Colon (tissue), 2 donors: ENCODE results near the gene TOX2.

Experiments
- FAIRE-seq: peaks from 2 replicates; lab custom pipeline; 2012; peaks lifted over from hg19 to GRCh38; lab: Jason Lieb, UNC
- donor health status: control.
- donor health status: control.

Gene TOX2

DNA sequence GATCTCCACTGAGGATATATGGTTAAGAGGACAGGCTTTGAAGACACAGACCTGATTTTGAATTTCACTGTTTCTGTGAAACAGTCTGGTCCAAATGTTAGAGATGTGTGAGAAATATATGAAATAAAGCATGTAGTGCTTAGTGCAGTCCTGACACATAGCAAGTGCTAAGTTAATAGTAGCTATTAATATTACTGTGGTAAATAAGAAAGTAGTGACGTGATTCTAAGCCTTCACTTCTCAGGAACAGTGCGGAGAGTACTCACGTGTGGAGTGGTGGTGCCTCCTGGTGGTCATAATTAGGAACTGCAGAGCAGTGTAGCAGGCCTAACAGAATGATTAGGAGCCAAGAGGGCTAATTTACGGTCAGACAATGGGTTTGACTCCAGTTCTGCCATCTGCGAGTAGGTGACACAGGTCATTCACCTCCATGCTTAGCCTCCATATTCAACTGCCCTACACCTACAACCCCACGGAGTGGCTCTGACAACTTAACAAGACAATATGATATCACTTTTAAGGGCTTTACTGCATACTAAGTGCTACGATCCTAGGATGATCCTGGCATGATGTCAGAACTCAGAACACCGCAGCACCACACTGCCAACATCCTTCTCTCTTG, 166.1 kb downstream of the TOX2 start:
- no peak for FAIRE-seq

DNA sequence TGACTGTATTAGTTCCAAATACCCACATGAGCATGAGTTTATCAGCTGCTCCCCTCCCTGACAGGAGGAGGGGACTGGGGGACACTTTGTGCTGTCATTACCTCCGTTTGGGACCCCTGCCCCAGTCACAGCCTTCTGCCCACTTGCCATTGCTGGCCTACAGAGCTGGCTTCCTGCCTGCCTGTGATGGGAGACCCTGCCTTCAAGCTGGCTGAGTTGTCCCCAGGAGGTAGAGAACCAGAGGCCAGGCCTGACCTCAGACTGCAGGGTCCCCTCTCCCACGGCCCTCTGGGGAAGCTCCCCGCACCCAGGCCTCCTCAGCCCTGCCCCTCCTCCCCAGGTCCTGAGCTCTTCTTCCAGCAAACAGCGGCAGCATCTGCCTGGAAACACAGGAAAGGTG, 166.8 kb downstream of the TOX2 start:
- no peak for FAIRE-seq

DNA sequence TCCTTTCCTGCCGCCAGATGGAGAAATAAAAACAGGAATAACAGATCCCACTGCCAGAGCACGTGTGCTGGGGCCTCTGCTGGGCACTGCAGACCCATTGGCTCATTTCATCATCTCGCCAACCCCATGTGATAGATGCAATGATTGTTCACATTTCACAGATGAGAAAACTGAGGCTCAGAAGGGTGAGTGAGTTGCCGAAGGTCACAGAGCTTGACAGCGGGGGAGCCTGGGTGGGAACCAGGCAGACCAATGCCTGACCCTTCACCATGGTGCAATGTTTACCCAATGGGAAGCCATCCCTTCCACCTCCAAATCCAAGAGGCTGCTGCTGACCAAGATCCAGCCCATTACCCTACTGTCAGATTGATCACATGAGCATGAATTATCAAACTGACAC, 167.2 kb downstream of the TOX2 start:
- FAIRE-seq: no peak

DNA sequence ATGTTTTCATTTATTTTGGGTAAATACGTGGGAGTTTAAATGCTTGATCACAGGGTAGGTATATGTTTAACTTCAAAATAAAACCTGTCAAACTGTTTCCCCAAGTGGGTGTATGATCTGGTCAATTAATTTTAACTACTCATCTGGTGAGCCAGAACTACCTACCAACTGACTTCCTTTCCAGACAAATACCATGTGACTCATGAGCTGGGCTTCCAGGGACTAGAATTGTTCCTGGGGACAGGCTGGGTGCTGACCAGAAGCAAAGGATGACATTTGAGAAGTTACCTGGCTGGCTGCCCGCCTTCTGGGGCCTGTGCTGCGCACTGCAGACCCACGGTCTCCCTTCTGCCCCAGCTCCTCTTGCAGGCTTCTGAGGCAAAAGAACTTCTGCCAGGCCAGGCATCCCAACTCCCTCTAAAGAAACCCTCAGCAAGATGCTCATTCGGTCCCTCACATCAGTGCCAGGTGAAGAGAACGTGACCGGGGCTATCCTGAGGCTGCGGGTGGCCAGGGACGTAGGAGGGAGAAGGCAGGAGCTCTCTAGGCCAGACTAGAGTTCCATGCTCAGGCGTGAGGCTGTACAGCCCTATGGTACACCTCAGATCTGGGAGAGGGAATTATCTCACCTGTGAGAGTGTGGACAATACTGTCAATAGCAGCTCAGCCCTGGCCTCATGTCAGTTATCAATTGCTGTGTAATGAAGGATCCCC, 168.7 kb downstream of the TOX2 start:
- no peak for FAIRE-seq

DNA sequence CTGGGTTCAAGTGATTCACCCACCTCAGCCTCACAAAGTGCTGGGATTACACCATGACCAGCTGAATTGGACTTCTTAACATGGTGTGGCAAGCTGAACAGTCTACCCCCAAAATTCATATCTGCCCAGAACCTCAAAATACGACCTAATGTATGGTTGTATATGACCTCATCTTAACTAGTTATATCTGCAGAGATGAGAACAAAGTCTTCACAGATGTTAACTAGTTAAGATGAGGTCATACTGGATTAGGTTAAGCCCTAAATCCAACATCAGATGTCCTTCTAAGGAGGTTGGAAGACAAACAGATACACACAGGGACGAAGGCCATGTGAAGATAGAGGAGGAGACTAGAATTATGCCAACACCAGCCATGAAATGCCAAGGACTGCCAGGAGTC, 169.8 kb downstream of the TOX2 start:
- no peak for FAIRE-seq

DNA sequence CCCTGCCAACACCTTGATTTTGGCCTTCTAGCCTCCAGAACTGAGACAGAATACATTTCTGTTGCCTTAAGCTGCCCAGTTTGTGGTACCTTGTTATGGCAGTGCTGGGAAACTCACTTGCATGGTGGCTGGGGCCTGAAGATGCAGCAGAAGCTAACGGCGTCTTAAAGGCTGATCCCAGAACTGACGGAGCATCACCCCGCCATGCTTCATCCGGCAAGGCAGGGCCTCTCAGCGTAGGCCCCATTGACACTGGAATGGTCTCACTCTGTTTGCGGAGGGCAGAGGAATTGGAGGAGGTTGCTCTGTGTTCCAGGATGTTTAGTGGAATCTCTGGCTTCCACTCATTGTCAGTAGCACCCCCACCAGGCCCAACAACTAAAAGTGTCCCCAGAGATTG, 170.2 kb downstream of the TOX2 start:
- FAIRE-seq: no peak

DNA sequence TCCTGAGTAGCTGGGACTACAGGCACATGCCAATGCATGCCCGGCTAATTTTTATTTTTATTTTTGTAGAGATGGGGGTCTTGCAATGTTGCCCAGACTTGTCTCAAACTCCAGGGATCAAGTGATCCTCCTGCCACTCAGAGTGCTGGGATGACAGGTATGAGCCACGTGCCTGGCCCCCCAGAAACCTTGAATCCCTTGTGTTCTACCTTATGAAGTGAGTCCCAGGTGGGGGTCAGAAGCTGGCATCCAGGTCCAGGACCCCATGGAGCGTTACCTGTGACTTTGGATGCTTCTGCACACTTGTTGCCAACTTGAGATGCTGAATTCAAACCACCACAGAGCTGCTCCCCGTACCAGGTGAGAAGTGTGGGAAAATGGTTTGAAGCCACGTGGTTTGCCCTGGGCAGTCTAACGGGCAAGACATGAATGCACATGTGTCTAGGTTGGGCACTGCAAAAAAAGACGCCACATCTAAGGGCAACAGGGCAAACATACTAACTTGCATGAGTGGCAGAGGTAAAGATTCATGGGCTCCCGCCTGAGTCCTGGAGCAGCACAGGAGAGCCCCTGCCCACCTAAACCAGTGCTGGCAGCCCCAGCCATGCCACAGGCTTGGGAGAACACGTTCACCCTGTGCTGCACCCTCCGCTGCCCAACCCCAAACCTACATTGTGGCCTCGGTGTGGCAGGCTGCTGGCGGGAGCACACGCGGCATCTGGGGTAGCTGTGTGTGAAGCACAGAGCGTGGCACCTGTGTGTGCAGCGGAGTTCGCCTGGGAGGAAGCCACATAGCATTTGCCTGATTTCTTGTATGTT, 171.2 kb downstream of the TOX2 start:
- no peak for FAIRE-seq

DNA sequence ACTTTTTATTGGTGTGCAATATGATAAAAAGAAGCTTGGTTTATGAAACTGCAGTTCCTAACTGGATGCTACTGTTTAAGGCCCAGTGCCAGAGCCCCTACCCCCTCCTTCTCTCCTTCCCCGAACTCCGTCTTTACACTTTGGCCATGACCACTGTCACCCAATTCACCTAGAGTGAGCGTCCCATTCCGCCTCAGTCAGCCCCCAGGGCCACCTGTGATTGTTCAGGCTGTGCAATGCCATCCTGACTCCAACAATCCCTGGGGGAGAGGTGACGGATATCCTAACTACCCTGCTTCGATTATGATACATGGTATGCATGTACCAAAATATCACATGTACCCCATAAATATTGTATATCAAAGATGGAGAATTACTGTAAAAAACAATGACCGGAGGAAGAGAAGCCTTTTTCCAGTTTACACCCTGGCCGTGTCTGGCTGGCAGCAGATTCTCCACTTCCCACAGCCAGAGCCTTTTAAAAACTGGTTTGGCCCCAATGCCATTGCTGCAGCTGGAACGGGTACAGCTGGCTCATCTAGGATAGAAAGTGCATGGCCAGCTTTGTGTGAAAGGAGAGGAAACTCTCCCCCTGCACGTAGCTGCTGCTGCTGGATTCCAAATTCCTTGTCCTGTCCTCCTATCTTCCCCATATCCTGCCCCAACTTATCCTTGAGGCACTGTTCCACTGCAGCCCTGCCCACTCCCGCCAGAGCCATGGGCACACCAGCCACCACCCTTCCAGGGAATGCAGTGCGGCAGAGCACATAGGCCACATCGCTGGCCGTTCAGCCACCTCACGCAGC, 172.6 kb downstream of the TOX2 start:
- no peak for FAIRE-seq

DNA sequence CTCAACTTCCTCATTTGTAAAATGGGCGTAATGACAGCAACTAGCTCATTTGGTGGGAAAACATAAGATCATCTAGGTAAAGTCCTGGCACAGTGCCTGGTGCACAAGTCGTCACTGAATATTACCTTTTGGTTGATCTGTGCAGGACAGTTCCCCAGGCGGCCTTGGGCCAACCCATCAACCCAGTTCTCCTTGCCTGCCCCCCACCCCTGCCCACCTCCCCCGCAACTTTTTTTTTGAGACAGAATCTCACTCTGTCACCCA, 173.1 kb downstream of the TOX2 start:
- no peak for FAIRE-seq

DNA sequence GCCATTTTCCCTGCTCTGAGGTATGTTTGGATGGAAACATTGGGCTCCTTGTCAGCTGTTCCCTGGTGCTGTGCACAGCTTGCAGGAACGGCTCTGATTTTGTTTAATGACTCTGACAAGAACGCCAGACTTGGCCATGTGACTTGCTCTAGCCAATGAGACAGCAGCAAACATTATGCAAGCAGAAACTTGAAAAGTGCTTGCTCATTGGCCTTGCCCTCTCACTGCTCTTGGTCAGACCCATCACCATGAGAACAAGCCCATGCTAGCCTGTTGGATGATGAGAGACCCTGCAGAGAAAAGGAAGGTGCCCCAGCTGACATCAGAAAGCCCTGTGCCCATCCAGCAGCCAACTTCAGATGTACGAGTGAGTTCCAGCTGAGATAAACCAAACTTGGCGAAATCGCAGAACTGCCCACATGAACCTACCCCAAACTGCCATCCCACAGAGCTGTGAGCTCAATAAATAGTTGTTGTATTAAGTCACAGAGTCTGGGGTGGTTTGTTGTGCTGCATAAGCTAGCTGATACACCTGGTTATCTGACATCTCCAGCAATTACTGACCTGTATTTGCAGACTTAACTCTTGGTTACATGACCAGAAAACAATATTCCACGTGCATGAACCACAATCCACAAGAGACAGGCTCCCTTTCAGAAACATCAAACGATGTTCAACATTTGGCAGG, 175.5 kb downstream of the TOX2 start:
- no peak for FAIRE-seq

DNA sequence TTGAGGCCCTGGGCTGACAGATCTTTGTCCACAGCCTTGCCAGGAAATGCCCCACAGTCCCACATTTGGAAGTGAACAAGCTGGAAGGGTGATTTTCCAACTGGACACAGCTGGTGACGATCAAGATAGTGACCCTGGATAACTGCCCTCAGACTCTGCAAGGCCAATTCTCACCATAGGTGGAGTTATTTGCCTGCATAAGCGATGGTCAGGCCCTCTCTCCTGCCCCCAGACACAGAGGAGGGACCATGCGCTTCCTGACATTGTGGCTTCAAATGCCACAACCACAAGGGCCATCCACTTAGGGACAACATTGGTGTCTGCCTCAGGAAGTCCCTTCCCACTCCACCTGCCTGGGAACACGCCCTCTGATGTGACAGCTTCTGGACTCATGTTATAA, 176.4 kb downstream of the TOX2 start:
- no peak for FAIRE-seq

DNA sequence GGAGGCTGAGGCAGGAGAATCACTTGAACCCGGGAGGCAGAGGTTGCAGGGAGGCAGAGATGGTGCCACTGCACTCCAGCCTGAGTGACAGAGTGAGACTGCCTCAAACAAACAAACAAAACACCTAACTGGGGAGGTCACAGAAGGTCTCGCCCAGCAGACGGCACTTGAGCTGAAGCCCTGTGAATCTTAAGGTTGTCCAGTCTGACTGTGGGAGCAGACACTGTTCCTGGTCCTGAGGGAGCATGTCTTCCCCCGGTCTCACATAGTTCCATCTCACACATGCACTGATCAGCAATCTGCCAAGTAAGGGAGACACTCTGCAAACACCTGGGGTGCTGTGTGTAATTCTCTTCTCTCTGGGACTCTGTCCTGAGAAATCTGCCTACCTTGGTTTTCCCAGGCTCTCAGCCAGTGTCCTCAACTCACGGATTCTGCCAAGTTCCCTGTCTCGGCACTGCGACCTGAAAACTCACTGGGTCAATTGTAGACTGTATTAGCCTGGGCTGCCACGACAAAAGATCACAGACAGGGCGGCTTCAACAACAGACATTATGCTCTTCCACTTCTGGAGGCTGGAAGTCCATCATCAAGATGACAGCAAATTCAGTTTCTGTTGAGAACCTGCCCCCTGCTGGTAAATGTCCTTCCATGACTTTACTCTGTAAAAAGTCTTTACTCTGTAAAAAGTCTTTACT, 178.0 kb downstream of the TOX2 start:
- no peak for FAIRE-seq

DNA sequence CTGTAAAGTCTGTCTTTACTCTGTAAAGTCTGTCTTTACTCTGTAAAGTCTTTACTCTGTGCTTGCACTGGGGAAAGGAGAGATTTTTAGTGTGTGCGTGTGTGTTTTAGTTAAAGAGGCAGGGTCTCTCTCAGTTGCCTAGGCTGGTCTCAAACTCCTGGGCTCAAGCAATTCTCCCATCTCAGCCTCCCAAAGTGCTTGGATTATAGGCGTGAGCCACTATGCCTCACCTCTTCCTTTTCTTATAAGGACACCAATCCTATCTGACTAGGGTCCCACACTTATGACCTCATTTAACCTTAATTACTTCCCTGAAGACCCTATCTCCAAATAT, 178.6 kb downstream of the TOX2 start:
- FAIRE-seq: no peak

DNA sequence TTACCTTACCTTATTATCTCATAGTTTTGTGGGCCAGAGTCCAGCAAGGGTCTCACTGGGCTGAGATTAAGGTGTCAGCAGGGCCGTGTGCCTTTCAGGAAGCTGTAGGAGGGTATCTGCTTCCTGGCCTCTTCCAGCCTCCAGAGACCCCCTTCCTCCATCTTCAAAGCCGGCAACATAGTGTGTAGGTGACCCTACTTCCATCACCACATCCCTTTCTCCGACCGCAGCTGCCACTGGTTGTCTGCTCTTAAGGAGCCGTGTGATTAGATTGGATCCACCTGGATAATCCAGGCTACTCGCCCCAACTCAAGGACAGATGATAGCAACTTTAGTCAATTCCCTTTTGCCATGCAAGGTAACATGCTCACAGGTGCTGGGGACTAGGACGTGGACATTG, 181.2 kb downstream of the TOX2 start:
- no peak for FAIRE-seq

DNA sequence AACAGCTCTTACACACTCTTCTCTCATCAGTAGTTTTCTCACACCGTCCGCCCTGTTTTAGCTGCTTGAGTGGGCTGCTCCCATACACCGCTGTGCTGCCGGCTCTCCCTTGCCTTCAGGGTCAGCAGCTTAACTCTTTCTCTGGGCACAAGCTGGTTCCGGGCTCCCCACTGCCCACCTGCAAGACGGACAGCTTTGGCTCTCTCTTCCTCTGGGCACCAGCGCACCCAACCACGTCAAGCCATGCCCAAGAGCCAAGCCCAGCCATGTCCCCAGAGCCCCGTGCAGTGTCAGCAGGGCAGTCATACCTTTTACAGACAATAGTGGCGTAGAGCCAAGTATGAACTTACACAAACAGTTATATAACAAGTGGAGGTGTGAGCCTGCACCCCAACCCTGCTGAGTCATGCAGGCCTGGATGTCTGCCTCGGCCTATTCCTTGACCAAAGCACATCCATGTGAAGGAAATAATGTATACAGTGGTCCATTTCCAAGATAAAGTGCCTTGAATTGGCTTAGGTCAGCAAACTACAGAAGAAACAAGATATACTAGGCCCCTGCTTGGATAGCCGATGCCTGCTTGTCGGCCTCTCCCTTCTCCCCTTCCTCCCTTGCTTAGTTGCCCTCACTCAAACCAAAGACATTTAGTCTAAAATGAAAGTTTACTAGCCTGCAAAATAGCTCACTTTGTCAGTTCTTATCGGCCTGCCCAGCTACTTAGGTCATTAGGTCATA, 183.0 kb downstream of the TOX2 start:
- FAIRE-seq: no peak

DNA sequence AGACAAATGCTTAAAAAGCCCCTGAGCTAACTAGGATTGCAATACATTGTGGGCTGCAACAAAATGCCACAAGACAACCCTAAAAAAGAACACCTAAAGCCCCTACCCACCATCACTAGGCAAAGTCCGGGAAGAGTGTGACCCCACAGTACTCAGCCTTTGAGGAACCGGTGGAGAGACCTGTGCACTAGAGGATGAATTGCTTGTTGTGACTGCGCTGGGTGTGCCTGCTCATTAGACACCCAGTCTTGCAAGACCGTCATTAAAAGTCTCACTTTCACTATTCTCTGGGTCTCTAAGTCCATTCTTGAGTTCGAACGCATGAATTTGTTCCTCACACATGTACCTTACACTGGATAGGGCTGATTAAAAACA, 183.6 kb downstream of the TOX2 start:
- no peak for FAIRE-seq

DNA sequence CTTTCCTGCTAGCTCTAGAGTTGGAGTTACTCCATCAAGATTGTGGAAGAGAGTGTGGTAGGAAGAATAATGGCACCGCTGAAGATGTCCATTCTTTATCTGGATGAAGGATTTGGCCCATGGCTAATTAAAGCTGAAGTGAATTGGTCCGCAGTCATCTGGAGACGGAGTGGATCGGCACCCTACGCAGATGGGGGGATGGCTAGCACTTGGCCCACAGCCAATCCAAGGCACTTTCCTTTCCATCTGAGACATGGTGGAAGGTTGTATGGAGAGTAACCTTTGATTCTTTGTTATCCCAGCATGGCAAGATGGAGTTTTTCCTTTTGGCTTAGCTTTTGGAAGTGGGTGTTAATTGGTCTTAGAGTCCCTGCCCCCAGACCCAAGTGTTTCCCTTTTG, 184.0 kb downstream of the TOX2 start:
- no peak for FAIRE-seq

DNA sequence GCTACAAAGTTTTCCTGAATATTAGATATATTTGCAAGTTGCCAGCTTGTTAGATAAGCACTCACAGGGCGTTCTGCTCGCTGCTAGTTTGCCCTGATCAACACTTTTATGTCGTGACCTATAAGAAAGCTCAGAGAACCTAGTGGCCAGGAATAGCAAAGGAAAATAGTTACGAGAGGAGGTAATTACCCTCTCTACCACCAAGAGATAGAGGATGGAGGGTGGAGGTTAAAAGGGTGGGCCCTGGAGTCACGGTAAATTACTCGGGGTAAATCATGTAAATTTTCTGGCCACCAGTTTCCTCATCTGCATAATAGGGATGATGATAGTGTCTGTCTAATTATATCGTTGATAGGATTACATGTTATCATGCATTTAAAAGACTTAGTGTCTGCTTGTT, 185.2 kb downstream of the TOX2 start:
- no peak for FAIRE-seq

DNA sequence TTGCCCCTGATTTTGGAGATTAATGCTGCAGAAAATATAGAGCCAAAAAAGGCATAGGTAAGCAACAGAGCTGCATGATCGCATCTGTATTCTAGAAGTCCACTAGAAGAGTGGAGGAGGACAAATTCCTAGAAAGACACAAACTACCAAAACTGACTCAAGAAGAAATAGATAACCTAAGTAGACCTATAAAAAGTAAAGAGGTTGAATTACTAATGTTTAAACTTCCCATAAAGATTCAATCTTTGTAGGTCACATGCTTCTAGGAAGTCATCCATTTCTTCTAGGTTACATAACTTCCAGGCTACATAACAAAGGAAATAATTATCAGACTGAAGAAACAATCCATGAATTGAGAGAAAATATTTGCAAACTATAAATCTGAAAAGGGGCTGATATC, 187.9 kb downstream of the TOX2 start:
- no peak for FAIRE-seq

DNA sequence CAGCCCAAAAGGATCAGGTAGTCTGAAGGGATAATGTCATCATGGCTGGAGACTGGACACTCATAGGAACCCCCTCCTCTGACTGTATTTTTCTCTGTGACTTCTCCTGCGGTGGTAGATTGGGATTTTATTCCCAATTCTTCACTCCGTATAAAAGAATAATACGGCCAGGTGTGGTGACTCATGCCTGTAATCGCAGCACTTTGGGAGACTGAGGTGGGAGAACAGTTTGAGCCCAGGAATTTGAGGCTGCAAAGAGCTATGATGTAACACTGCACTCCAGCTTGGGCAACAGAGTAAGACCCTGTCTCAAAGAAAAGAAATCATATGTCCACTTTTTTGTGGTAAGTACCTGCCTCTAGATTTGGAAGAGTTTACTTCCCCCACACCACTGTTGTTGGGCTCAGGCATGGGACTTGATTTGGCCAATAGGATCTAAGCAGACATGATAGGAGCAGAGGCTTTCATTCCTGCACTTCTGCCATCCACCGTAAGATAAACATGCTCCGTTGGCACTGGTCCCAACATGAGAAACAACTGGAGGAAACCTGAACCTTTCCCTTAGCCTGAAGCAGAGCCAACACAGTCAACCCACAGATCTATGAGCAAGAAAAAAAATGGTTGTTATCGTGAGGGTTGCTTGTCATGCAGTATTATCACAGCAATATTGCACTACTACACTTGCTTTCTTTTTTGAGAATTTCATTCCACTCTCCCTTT, 190.3 kb downstream of the TOX2 start:
- no peak for FAIRE-seq
